ENCODE data around the gene SKI.

The SKI gene

DNA sequence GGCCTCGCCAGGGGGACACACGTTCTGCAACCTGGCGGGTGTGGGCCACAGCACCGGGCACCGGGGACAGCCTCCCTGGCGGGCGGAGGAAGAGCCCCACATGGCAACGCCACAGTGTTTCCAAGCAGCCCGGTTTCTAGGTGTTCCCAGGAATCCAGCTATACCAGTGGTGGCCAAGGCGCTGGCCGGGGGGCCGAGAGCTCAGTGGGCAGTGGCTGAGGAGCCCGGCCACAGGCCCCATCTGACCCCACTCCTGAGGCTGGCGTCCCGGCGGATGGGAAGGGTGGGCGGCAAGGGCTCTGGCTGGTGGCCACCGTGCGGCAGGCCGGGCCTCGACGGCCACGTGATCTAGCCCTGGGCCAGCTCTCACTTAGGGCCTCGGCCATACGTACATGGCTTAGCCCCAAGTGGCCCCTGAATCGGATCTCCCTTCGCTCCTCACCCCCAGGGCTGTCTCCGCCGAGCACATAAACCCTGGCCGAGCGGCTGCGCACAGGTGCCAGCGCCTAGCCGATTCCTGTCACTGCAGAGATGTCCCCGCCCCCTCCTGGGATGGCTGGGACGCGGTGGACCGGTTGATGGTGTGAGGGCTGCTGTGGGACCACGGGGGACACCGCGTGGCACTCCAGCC is 94.6 kb downstream of the SKI start:
- DNase-seq (ENCODE audit: low spot score) = no peak
- peak overlapping the region; percentile 99 for H2BK12ac ChIP-seq (ENCODE audit: low read length)
- peak overlapping the region; percentile 79 for H3K27ac ChIP-seq (replicated peaks; ENCODE audit: low read length)
- peak overlapping the region; percentile 100 for H2AK5ac ChIP-seq (ENCODE audit: low read depth, low read length)
- peak overlapping the region; percentile 98 for H3K18ac ChIP-seq (ENCODE audit: low read length)
- peak overlapping the region; percentile 85 for H3K14ac ChIP-seq (ENCODE audit: low read length)
- H4K91ac ChIP-seq (ENCODE audit: low read depth, low read length, poor library complexity) = peak overlapping the region; percentile 53
- no peak overlapping the region for H3K4me3 ChIP-seq (ENCODE audit: low read length in 2 of 2)
- no peaks in the 10 kb centered on the region for H3K9me3 ChIP-seq (replicated peaks in 1 of 2; ENCODE audit: control insufficient read depth in 2 of 2, insufficient read depth in 1 of 2, low read depth in 1 of 2, low read length in 2 of 2)
- H3K4ac ChIP-seq (ENCODE audit: low read length) = peak overlapping the region; percentile 89
- H2BK120ac ChIP-seq (ENCODE audit: low read depth, low read length) = peak overlapping the region; percentile 89
- WGBS, 2 donors (ENCODE audit: extremely low coverage in 2 of 2, insufficient read length in 2 of 2, insufficient replicate concordance in 1 of 2) = no CpG with 5 or more reads among the region's 41 CpGs
- peak overlapping the region; percentile 23 for H4K8ac ChIP-seq (ENCODE audit: low read depth, low read length)
- H3K9ac ChIP-seq (ENCODE audit: low read depth, low read length, poor library complexity) = peak overlapping the region; percentile 72
- H2BK15ac ChIP-seq (ENCODE audit: low read length) = peak overlapping the region; percentile 100
- peak overlapping the region; percentile 87 for H2BK5ac ChIP-seq (ENCODE audit: low read length)
- H3K27me3 ChIP-seq (ENCODE audit: control insufficient read depth in 3 of 3, insufficient read depth in 3 of 3, low read depth in 1 of 3, low read length in 3 of 3) = peaks cover 0 to 8% (median 3%) of the 10 kb centered on the region in 3 experiments
- H3K23ac ChIP-seq (ENCODE audit: low read depth, low read length, poor library complexity) = peak overlapping the region; percentile 73
- H3K36me3 ChIP-seq (replicated peaks in 1 of 2; ENCODE audit: control insufficient read depth in 2 of 2, insufficient read depth in 2 of 2, low read length in 2 of 2) = no peaks in the 10 kb centered on the region
- peak overlapping the region; percentile 92 for H2AFZ ChIP-seq (ENCODE audit: low read length)
- H3K79me1 ChIP-seq (ENCODE audit: low read depth, low read length) = peaks cover 2% of the 10 kb centered on the region
- H3K4me2 ChIP-seq (ENCODE audit: insufficient read depth, low read length, poor library complexity, severe bottlenecking) = no peak overlapping the region
- H3K4me1 ChIP-seq (ENCODE audit: control insufficient read depth in 2 of 2, insufficient read depth in 1 of 2, low read depth in 1 of 2, low read length in 2 of 2) = peaks cover 27 to 64% of the 10 kb centered on the region in 2 donors

DNA sequence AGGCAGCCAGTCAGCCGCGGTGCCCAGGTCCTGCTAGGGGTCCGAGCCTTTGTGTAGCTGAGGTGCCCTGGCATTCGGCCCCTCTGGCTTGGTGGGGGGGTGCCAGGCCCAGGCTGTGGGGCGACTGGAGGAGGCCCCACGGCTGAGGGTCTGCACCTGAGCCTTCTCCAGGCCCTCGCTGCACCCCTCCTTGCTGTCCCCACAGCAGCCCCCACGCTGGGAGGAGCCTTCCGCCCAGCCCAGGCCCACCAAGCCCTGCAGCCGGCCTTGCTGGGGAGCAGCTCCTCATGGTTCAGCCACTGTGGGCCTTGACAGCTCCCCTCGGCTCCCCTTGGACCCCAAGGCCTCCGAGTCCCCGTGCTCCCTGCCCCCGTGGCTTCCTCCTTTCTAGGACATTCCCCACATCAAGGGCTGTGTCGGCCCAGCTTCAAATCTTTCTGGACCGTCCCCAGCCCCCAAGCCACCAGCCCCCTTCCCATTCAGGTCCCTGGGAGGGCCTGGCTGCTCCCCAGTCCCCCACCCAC is 95.4 kb downstream of the SKI start:
- H3K4ac ChIP-seq (ENCODE audit: low read length) = no peak overlapping the region
- H3K4me2 ChIP-seq (ENCODE audit: insufficient read depth, low read length, poor library complexity, severe bottlenecking) = no peak overlapping the region
- no peak for DNase-seq (ENCODE audit: low spot score)

DNA sequence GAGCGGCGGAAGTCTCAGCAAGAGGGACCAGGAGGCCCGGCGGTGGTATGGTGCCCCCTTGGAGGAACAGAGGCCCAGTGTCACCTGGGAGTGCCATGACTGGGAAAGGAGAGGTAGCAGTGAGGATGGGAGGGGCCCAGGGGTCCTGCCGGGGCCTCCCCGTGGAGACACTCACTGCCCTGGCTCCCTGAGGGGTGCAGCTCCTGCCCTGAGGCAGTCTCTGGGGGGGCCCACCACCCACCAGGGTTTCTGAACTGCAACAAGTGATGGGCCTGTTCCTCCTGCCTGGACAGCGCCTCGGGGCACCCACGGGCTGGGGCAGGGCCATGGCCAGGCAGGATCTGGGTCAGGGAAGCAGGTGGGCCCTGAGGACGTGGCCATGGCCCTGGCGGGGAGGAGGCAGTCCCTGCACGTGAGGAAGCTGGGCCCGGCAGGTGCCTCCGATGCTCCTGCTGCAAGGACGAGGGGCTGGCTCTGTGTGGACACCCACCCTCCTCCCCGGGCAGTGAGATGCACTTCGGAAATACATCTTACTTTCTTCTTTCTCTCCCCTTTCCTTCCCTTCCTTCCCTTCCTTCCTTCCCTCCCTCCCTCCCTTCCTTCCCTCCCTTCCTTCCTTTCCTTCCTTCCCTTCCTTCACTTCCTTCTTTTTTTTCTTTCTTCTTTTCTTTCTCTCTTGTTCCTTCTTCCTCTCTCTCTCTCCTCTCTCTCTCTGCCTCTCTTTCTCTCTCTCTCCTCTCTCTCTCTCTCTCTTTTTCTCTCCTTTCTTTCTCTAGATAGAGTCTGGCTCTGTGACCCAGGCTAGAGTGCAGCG is 96.6 kb downstream of the SKI start:
- H3K27ac ChIP-seq (replicated peaks; ENCODE audit: low read length) = no peak overlapping the region
- DNase-seq (ENCODE audit: low spot score) = no peak
- H3K4ac ChIP-seq (ENCODE audit: low read length) = peak overlapping the region; percentile 76
- peaks cover 0 to 8% (median 3%) of the 10 kb centered on the region in 3 experiments for H3K27me3 ChIP-seq (ENCODE audit: control insufficient read depth in 3 of 3, insufficient read depth in 3 of 3, low read depth in 1 of 3, low read length in 3 of 3)
- peak overlapping the region; percentile 85 for H3K18ac ChIP-seq (ENCODE audit: low read length)
- peaks cover 2% of the 10 kb centered on the region for H3K79me1 ChIP-seq (ENCODE audit: low read depth, low read length)
- peak overlapping the region; percentile 21 for H3K9ac ChIP-seq (ENCODE audit: low read depth, low read length, poor library complexity)
- no peak overlapping the region for H2BK5ac ChIP-seq (ENCODE audit: low read length)
- H2BK15ac ChIP-seq (ENCODE audit: low read length) = peak overlapping the region; percentile 100
- no peak overlapping the region for H3K4me2 ChIP-seq (ENCODE audit: insufficient read depth, low read length, poor library complexity, severe bottlenecking)
- H2BK120ac ChIP-seq (ENCODE audit: low read depth, low read length) = peak overlapping the region; percentile 29
- H2BK12ac ChIP-seq (ENCODE audit: low read length) = peak overlapping the region; percentile 90
- no peak overlapping the region for H3K4me3 ChIP-seq (ENCODE audit: low read length in 2 of 2)
- no CpG with 5 or more reads among the region's 18 CpGs for WGBS, 2 donors (ENCODE audit: extremely low coverage in 2 of 2, insufficient read length in 2 of 2, insufficient replicate concordance in 1 of 2)
- H4K91ac ChIP-seq (ENCODE audit: low read depth, low read length, poor library complexity) = no peak overlapping the region
- peak overlapping the region; percentile 100 for H2AK5ac ChIP-seq (ENCODE audit: low read depth, low read length)
- no peaks in the 10 kb centered on the region for H3K9me3 ChIP-seq (replicated peaks in 1 of 2; ENCODE audit: control insufficient read depth in 2 of 2, insufficient read depth in 1 of 2, low read depth in 1 of 2, low read length in 2 of 2)
- peaks cover 27 to 48% of the 10 kb centered on the region in 2 donors for H3K4me1 ChIP-seq (ENCODE audit: control insufficient read depth in 2 of 2, insufficient read depth in 1 of 2, low read depth in 1 of 2, low read length in 2 of 2)
- H3K36me3 ChIP-seq (replicated peaks in 1 of 2; ENCODE audit: control insufficient read depth in 2 of 2, insufficient read depth in 2 of 2, low read length in 2 of 2) = no peaks in the 10 kb centered on the region
- no peak overlapping the region for H4K8ac ChIP-seq (ENCODE audit: low read depth, low read length)
- peak overlapping the region; percentile 82 for H3K14ac ChIP-seq (ENCODE audit: low read length)
- no peak overlapping the region for H2AFZ ChIP-seq (ENCODE audit: low read length)
- H3K23ac ChIP-seq (ENCODE audit: low read depth, low read length, poor library complexity) = peak overlapping the region; percentile 91

More for the DNA sequence above, 95.4 kb downstream of the SKI start:
- H3K36me3 ChIP-seq (replicated peaks in 1 of 2; ENCODE audit: control insufficient read depth in 2 of 2, insufficient read depth in 2 of 2, low read length in 2 of 2) = no peaks in the 10 kb centered on the region
- H3K18ac ChIP-seq (ENCODE audit: low read length) = peak overlapping the region; percentile 98
- no peak overlapping the region for H4K91ac ChIP-seq (ENCODE audit: low read depth, low read length, poor library complexity)
- peak overlapping the region; percentile 89 for H3K23ac ChIP-seq (ENCODE audit: low read depth, low read length, poor library complexity)
- H3K4me3 ChIP-seq (ENCODE audit: low read length in 2 of 2) = no peak overlapping the region
- H2AFZ ChIP-seq (ENCODE audit: low read length) = no peak overlapping the region
- H4K8ac ChIP-seq (ENCODE audit: low read depth, low read length) = peak overlapping the region; percentile 23
- H2BK15ac ChIP-seq (ENCODE audit: low read length) = peak overlapping the region; percentile 100
- H3K14ac ChIP-seq (ENCODE audit: low read length) = peak overlapping the region; percentile 3
- peak overlapping the region; percentile 87 for H2BK5ac ChIP-seq (ENCODE audit: low read length)
- H3K27ac ChIP-seq (replicated peaks; ENCODE audit: low read length) = no peak overlapping the region
- H2BK12ac ChIP-seq (ENCODE audit: low read length) = peak overlapping the region; percentile 99
- H3K9me3 ChIP-seq (replicated peaks in 1 of 2; ENCODE audit: control insufficient read depth in 2 of 2, insufficient read depth in 1 of 2, low read depth in 1 of 2, low read length in 2 of 2) = no peaks in the 10 kb centered on the region
- peak overlapping the region; percentile 89 for H2BK120ac ChIP-seq (ENCODE audit: low read depth, low read length)
- peaks cover 2% of the 10 kb centered on the region for H3K79me1 ChIP-seq (ENCODE audit: low read depth, low read length)
- H2AK5ac ChIP-seq (ENCODE audit: low read depth, low read length) = peak overlapping the region; percentile 100
- peaks cover 0 to 8% (median 3%) of the 10 kb centered on the region in 3 experiments for H3K27me3 ChIP-seq (ENCODE audit: control insufficient read depth in 3 of 3, insufficient read depth in 3 of 3, low read depth in 1 of 3, low read length in 3 of 3)
- WGBS, 2 donors (ENCODE audit: extremely low coverage in 2 of 2, insufficient read length in 2 of 2, insufficient replicate concordance in 1 of 2) = no CpG with 5 or more reads among the region's 16 CpGs
- H3K4me1 ChIP-seq (ENCODE audit: control insufficient read depth in 2 of 2, insufficient read depth in 1 of 2, low read depth in 1 of 2, low read length in 2 of 2) = peaks cover 26 to 58% of the 10 kb centered on the region in 2 donors
- no peak overlapping the region for H3K9ac ChIP-seq (ENCODE audit: low read depth, low read length, poor library complexity)

DNA sequence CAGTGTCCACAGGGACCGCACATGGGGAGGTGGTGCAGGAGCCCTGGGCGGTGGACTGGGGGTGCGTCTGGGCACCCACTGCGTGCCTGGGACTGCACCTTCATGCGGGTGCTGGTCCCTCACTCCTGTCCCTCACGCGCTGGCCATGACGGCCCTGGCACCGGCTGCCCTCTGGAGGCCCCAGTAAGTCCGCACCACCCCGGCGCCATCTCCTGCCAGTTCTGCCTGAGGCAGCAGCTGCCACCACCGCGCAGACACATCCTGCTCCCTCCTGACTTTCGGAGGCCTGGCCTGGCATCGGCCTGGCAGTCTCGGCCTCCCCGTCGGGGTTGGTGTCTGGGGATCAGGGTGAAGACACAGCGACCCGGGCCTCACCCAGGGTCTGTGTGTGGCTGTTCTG is 98.4 kb downstream of the SKI start:
- no peak for DNase-seq (ENCODE audit: low spot score)
- no CpG with 5 or more reads among the region's 21 CpGs for WGBS, 2 donors (ENCODE audit: extremely low coverage in 2 of 2, insufficient read length in 2 of 2, insufficient replicate concordance in 1 of 2)
- H3K18ac ChIP-seq (ENCODE audit: low read length) = peak overlapping the region; percentile 79
- H3K79me1 ChIP-seq (ENCODE audit: low read depth, low read length) = peaks cover 2% of the 10 kb centered on the region
- no peak overlapping the region for H2BK5ac ChIP-seq (ENCODE audit: low read length)
- H2BK15ac ChIP-seq (ENCODE audit: low read length) = peak overlapping the region; percentile 97
- peak overlapping the region; percentile 79 for H3K4ac ChIP-seq (ENCODE audit: low read length)
- peak overlapping the region; percentile 49 for H3K14ac ChIP-seq (ENCODE audit: low read length)
- H2BK120ac ChIP-seq (ENCODE audit: low read depth, low read length) = no peak overlapping the region
- peak overlapping the region; percentile 48 for H2AFZ ChIP-seq (ENCODE audit: low read length)
- H3K4me3 ChIP-seq (ENCODE audit: low read length in 2 of 2) = no peak overlapping the region
- H2AK5ac ChIP-seq (ENCODE audit: low read depth, low read length) = peak overlapping the region; percentile 99
- peak overlapping the region; percentile 93 for H2BK12ac ChIP-seq (ENCODE audit: low read length)
- peak overlapping the region; percentile 92 for H3K9ac ChIP-seq (ENCODE audit: low read depth, low read length, poor library complexity)
- H3K9me3 ChIP-seq (replicated peaks in 1 of 2; ENCODE audit: control insufficient read depth in 2 of 2, insufficient read depth in 1 of 2, low read depth in 1 of 2, low read length in 2 of 2) = no peaks in the 10 kb centered on the region
- no peak overlapping the region for H4K8ac ChIP-seq (ENCODE audit: low read depth, low read length)
- no peaks in the 10 kb centered on the region for H3K36me3 ChIP-seq (replicated peaks in 1 of 2; ENCODE audit: control insufficient read depth in 2 of 2, insufficient read depth in 2 of 2, low read length in 2 of 2)
- H3K23ac ChIP-seq (ENCODE audit: low read depth, low read length, poor library complexity) = peak overlapping the region; percentile 14
- H3K4me2 ChIP-seq (ENCODE audit: insufficient read depth, low read length, poor library complexity, severe bottlenecking) = no peak overlapping the region
- H3K27me3 ChIP-seq (ENCODE audit: control insufficient read depth in 3 of 3, insufficient read depth in 3 of 3, low read depth in 1 of 3, low read length in 3 of 3) = peaks cover 0 to 8% (median 3%) of the 10 kb centered on the region in 3 experiments
- H4K91ac ChIP-seq (ENCODE audit: low read depth, low read length, poor library complexity) = no peak overlapping the region
- peaks cover 28 to 41% of the 10 kb centered on the region in 2 donors for H3K4me1 ChIP-seq (ENCODE audit: control insufficient read depth in 2 of 2, insufficient read depth in 1 of 2, low read depth in 1 of 2, low read length in 2 of 2)
- no peak overlapping the region for H3K27ac ChIP-seq (replicated peaks; ENCODE audit: low read length)

All from neuronal stem cell (in vitro differentiated cells).